HCT116 (cell line): ENCODE results near the gene GPR68. TPM values are rescaled to one million over a fixed set of nuclear protein-coding genes. Genes with fewer than 3 reads are reported as not detected.

Experiments
- ATAC-seq: fragments of 200-7000 bp; cut with Tn5 transposase; 2 replicates; pipeline ENCODE4 v1.9.1; 2020; ENCODE audit warnings: mild to moderate bottlenecking, moderate library complexity
- BruUV-seq: library from RNA; stranded (reverse); fragments of 400-500 nt; replicated peaks from 2 replicates; lab custom pipeline; 2021; lab: Mats Ljungman, UMichigan
- CTCF ChIA-PET: fragments of 300-600 bp; sonication (Branson Sonifier 250); formaldehyde crosslinking; loops from one replicate; lab custom pipeline; 2021; ENCODE audit warnings: antibody characterized with exemption; lab: Charles Lee
- POLR2A ChIA-PET: fragments of 300-600, 350-600 bp; sonication (Branson Sonifier 250); formaldehyde crosslinking; loops from one replicate; lab custom pipeline; 2021; ENCODE audit warnings: antibody characterized with exemption; lab: Charles Lee
- RAD21 ChIA-PET, 2 experiments: fragments of 300-600 bp; sonication (Branson Sonifier 250); formaldehyde crosslinking; loops; one replicate each; lab custom pipeline; 2023; ENCODE audit warnings: low total read pairs in 2 of 2; ENCODE audit not compliant: uncharacterized antibody in 2 of 2, unreplicated experiment in 2 of 2, low non-redundant PET in 1 of 2; lab: Charles Lee
- DNase-seq: peaks from one replicate; pipeline ENCODE4 v3.0.0-alpha.2; 2010; ENCODE audit warnings: low read depth, low spot score
- H2AFZ ChIP-seq: fragments of 200-600 bp; shearing (Covaris generic), sonication (generic); 2 replicates; pipeline ENCODE4 v1.6.1; 2017; ENCODE audit warnings: low read depth, mixed run types, mixed read lengths, antibody characterized with exemption, low read length; ENCODE audit not compliant: poor library complexity, severe bottlenecking
- H3K27ac ChIP-seq: 2 replicates; pipeline ENCODE4 v1.5.1; 2012; ENCODE audit warnings: low read depth, low read length
- H3K27me3 ChIP-seq: fragments of 200-600 bp; sonication (generic); 2 replicates; pipeline ENCODE4 v1.6.1; 2016; ENCODE audit warnings: mixed run types, low read length, mixed read lengths; ENCODE audit not compliant: insufficient read depth
- H3K36me3 ChIP-seq, 2 experiments: fragments of 200-500 bp in 1 of 2; fragments of 200-600 bp in 1 of 2; sonication (Bioruptor generic) in 1 of 2; sonication (generic) in 1 of 2; 2 replicates each; pipeline versions ENCODE4 v1.5.1 to v1.6.1; 2014 to 2016; ENCODE audit warnings: low read length in 2 of 2, inconsistent platforms in 1 of 2, mixed read lengths in 1 of 2, mixed run types in 1 of 2; ENCODE audit not compliant: insufficient read depth in 2 of 2, control insufficient read depth in 1 of 2
- H3K4me1 ChIP-seq, 2 experiments: fragments of 200-600 bp in 1 of 2; sonication (generic) in 1 of 2; 2 replicates each; pipeline versions ENCODE4 v1.5.1 to v1.6.1; 2012 to 2017; ENCODE audit warnings: low read length in 2 of 2, inconsistent platforms in 1 of 2, mild to moderate bottlenecking in 1 of 2, mixed read lengths in 1 of 2, mixed run types in 1 of 2, moderate library complexity in 1 of 2; ENCODE audit not compliant: insufficient read depth in 2 of 2, control insufficient read depth in 1 of 2
- H3K4me2 ChIP-seq: fragments of 200-600 bp; sonication (generic); 2 replicates; pipeline ENCODE4 v1.6.1; 2017; ENCODE audit warnings: mixed run types, low read length, mixed read lengths
- H3K4me3 ChIP-seq, 2 experiments: fragments of 200-600 bp in 1 of 2; sonication (generic) in 1 of 2; replicated peaks in 1 of 2; 2 replicates each; pipeline ENCODE4 v1.5.1; 2011 to 2016; ENCODE audit warnings: low read length in 2 of 2, control low read depth in 1 of 2, low read depth in 1 of 2, mild to moderate bottlenecking in 1 of 2, mixed read lengths in 1 of 2, mixed run types in 1 of 2
- H3K79me2 ChIP-seq: fragments of 200-600 bp; sonication (generic); 2 replicates; pipeline ENCODE4 v1.6.1; 2017; ENCODE audit warnings: mild to moderate bottlenecking, mixed run types, low read length, moderate library complexity, mixed read lengths; ENCODE audit not compliant: insufficient read depth
- H3K9ac ChIP-seq: fragments of 200-600 bp; sonication (generic); 2 replicates; pipeline ENCODE4 v1.6.1; 2016; ENCODE audit warnings: low read length, mixed read lengths
- H3K9me2 ChIP-seq: fragments of 200-600 bp; sonication (generic), shearing (Covaris generic); 2 replicates; pipeline ENCODE4 v1.6.1; 2017; ENCODE audit warnings: mixed run types, mild to moderate bottlenecking, moderate library complexity; ENCODE audit not compliant: insufficient read depth
- H3K9me3 ChIP-seq, 2 experiments: fragments of 200-500 bp in 1 of 2; fragments of 200-600 bp in 1 of 2; sonication (Bioruptor generic) in 1 of 2; sonication (generic) in 1 of 2; 2 replicates each; pipeline ENCODE4 v1.6.1; 2014 to 2017; ENCODE audit warnings: low read length in 2 of 2, mixed read lengths in 2 of 2, inconsistent platforms in 1 of 2, low read depth in 1 of 2, mild to moderate bottlenecking in 1 of 2, mixed run types in 1 of 2, moderate library complexity in 1 of 2; ENCODE audit not compliant: control insufficient read depth in 1 of 2, insufficient read depth in 1 of 2
- H4K20me1 ChIP-seq: fragments of 200-600 bp; sonication (generic), shearing (Covaris generic); 2 replicates; pipeline ENCODE4 v1.6.1; 2017; ENCODE audit warnings: mixed run types, mild to moderate bottlenecking, moderate library complexity; ENCODE audit not compliant: insufficient read depth
- CBX3 ChIP-seq: IDR thresholded peaks from 2 replicates; pipeline ENCODE4 v1.6.1; 2012; ENCODE audit warnings: low read depth
- EGR1 ChIP-seq: IDR thresholded peaks from 2 replicates; pipeline ENCODE4 v1.6.1; 2012; ENCODE audit warnings: low read depth
- EZH2phosphoT487 ChIP-seq: fragments of 200-600 bp; IDR thresholded peaks from 2 replicates; pipeline ENCODE4 v1.6.1; 2018; ENCODE audit warnings: antibody characterized with exemption, borderline replicate concordance
- FOSL1 ChIP-seq: IDR thresholded peaks from 2 replicates; pipeline ENCODE4 v1.6.1; 2012; ENCODE audit warnings: low read depth
- JUND ChIP-seq: IDR thresholded peaks from 2 replicates; pipeline ENCODE4 v1.6.1; 2012
- POLR2A ChIP-seq: IDR thresholded peaks from 2 replicates; pipeline ENCODE4 v1.7.0; 2011; ENCODE audit warnings: borderline replicate concordance; ENCODE audit not compliant: insufficient read depth, insufficient read length; ENCODE audit errors: extremely low read depth
- SIN3A ChIP-seq: IDR thresholded peaks from 2 replicates; pipeline ENCODE4 v1.6.1; 2012; ENCODE audit warnings: low read depth
- SP1 ChIP-seq: IDR thresholded peaks from 2 replicates; pipeline ENCODE4 v1.6.1; 2012; ENCODE audit warnings: low read depth
- SRF ChIP-seq: IDR thresholded peaks from 2 replicates; pipeline ENCODE4 v1.6.1; 2012; ENCODE audit warnings: low read depth
- TCF7L2 ChIP-seq: IDR thresholded peaks from 2 replicates; pipeline ENCODE4 v1.7.0; 2011; ENCODE audit warnings: borderline replicate concordance, inconsistent platforms; ENCODE audit not compliant: insufficient read depth, insufficient read length; ENCODE audit errors: extremely low read depth
- YY1 ChIP-seq: IDR thresholded peaks from 2 replicates; pipeline ENCODE4 v1.6.1; 2011; ENCODE audit warnings: low read length, low read depth, moderate library complexity, mild to moderate bottlenecking; ENCODE audit not compliant: insufficient replicate concordance; ENCODE audit errors: extremely low read depth
- ZFX ChIP-seq: fragments of 450-650 bp; IDR thresholded peaks from 2 replicates; pipeline ENCODE4 v1.6.1; 2017
- intact Hi-C: fragments of 100-400 bp; cut with micrococcal nuclease; formaldehyde crosslinking; loops from 2 replicates; pipeline ENCODE4 v1.10.0; 2022
- total RNA-seq: library from RNA; stranded (reverse); gene quantifications from one replicate; pipeline ENCODE4 v1.2.1, GENCODE V29; 2021; ENCODE audit not compliant: unreplicated experiment
- TF ChIP-seq, protein P1 (sequence below), 3 experiments: fragments of 200-600 bp in 1 of 3; sonication (generic) in 1 of 3; IDR thresholded peaks in 2 of 3; conservative IDR thresholded peaks in 1 of 3; 2 replicates each; pipeline ENCODE4 v1.5.1; 2012 to 2017; ENCODE audit warnings: low read depth in 2 of 3, low read length in 2 of 3, antibody characterized with exemption in 1 of 3, borderline replicate concordance in 1 of 3, control low read depth in 1 of 3, mild to moderate bottlenecking in 1 of 3, mixed read lengths in 1 of 3, mixed run types in 1 of 3, moderate library complexity in 1 of 3; ENCODE audit not compliant: insufficient read depth in 1 of 3
- TF ChIP-seq, protein P2 (sequence below): IDR thresholded peaks from 2 replicates; pipeline ENCODE4 v1.6.1; 2012
- TF ChIP-seq, protein P3 (sequence below): IDR thresholded peaks from 2 replicates; pipeline ENCODE4 v1.6.1; 2012

Gene GPR68
- total RNA-seq, 1 experiment from 2014 or later = not detected

DNA sequence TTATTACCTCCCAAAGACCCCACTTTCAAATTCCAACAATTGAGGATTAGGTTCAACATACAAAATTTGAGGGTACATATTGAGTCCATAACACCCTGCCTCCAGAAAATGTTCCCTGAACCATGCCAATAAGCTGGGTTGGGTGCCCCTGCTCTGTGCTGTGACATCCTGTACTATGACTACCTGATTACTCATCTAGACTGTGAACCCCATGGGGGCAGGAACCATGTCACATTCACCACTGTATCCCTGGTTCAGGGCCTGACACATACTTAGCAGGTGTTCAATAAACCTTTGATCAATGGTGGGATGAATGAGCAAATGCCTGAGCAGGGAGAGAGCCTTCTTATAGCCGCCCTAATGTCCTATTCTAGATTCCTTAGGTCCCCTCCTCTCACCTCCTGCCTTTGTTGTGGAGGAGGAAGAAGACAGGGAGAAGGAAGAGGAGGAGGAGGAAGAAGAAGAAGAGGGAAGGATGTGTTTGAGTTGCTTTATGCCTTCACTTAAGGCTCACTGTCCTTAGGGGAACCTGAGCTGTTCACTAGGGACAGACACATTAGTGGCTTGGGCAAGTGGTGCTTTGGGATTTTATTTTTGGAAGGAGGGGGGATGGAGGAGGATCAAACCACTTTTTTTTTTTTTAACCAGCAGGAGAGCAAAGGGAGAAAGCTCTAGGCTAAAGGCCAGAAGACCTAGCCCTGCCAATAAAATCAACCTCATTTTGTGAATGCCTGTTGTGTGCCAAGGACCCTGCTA, 21.3 kb downstream of the GPR68 start:
- no peaks in the 10 kb centered on the region for H4K20me1 ChIP-seq
- no peaks in the 10 kb centered on the region for H3K9me3 ChIP-seq
- no peak overlapping the region for H3K4me2 ChIP-seq
- no peak overlapping the region for H3K27ac ChIP-seq
- no peaks in the 10 kb centered on the region for H3K9me2 ChIP-seq
- ATAC-seq = peak; percentile 66
- H3K27me3 ChIP-seq = no peaks in the 10 kb centered on the region
- peak; percentile 6 for DNase-seq
- H3K4me3 ChIP-seq = no peak overlapping the region
- CTCF ChIA-PET = no interaction called here
- intact Hi-C loops = no loop called here
- RAD21 ChIA-PET = no interaction called here
- H3K79me2 ChIP-seq = no peaks in the 10 kb centered on the region
- POLR2A ChIA-PET = no interaction called here
- peak; percentile 57 for TF ChIP-seq FOSL1
- TF ChIP-seq CBX3 = peak; percentile 45; the same call in 1 of the 2 replicates
- TF ChIP-seq, protein P1, sequence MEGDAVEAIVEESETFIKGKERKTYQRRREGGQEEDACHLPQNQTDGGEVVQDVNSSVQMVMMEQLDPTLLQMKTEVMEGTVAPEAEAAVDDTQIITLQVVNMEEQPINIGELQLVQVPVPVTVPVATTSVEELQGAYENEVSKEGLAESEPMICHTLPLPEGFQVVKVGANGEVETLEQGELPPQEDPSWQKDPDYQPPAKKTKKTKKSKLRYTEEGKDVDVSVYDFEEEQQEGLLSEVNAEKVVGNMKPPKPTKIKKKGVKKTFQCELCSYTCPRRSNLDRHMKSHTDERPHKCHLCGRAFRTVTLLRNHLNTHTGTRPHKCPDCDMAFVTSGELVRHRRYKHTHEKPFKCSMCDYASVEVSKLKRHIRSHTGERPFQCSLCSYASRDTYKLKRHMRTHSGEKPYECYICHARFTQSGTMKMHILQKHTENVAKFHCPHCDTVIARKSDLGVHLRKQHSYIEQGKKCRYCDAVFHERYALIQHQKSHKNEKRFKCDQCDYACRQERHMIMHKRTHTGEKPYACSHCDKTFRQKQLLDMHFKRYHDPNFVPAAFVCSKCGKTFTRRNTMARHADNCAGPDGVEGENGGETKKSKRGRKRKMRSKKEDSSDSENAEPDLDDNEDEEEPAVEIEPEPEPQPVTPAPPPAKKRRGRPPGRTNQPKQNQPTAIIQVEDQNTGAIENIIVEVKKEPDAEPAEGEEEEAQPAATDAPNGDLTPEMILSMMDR (IDR thresholded peaks at IDR 0.05 in 2 of 3, conservative IDR thresholded peaks at IDR 0.05 in 1 of 3; ENCODE audit: borderline replicate concordance in 1 of 3, insufficient read depth in 1 of 3, low read depth in 2 of 3, low read length in 2 of 3) = no peak
- TF ChIP-seq, protein P2, sequence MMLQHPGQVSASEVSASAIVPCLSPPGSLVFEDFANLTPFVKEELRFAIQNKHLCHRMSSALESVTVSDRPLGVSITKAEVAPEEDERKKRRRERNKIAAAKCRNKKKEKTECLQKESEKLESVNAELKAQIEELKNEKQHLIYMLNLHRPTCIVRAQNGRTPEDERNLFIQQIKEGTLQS = no peak
- TF ChIP-seq POLR2A = no peak
- TF ChIP-seq ZFX = no peak
- TF ChIP-seq JUND = no peak
- TF ChIP-seq YY1 = no peak
- TF ChIP-seq EZH2phosphoT487 = no peak
- TF ChIP-seq SRF = no peak
- TF ChIP-seq TCF7L2 = no peak
- TF ChIP-seq, protein P3, sequence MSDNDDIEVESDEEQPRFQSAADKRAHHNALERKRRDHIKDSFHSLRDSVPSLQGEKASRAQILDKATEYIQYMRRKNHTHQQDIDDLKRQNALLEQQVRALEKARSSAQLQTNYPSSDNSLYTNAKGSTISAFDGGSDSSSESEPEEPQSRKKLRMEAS = no peak
- no peak for TF ChIP-seq SIN3A
- no peak for TF ChIP-seq EGR1
- no peak for TF ChIP-seq SP1
- H3K9ac ChIP-seq = no peak overlapping the region
- peaks cover 0 to 4% of the 10 kb centered on the region in 2 experiments; a peak in 1 of 4 replicates for H3K36me3 ChIP-seq
- peaks cover 0 to 15% of the 10 kb centered on the region in 2 experiments; a peak in 1 of 4 replicates for H3K4me1 ChIP-seq
- no TSS peak for BruUV-seq
- no peak overlapping the region for H2AFZ ChIP-seq
